ENCODE measurements around the gene NOTUM.

NOTUM gene

GRCh38 chr17:81961087-81961511 is at the start of gene NOTUM:
TSS of gene NOTUM (minus strand) at chr17:81961187. CDS start at chr17:81960909, 278 bp downstream.
- DNase-seq (ENCODE audit: low read depth): no peak

GRCh38 chr17:82009413-82009812 is 48.4 kb upstream of the NOTUM start:
- DNase-seq (ENCODE audit: low read depth): no peak

DNA sequence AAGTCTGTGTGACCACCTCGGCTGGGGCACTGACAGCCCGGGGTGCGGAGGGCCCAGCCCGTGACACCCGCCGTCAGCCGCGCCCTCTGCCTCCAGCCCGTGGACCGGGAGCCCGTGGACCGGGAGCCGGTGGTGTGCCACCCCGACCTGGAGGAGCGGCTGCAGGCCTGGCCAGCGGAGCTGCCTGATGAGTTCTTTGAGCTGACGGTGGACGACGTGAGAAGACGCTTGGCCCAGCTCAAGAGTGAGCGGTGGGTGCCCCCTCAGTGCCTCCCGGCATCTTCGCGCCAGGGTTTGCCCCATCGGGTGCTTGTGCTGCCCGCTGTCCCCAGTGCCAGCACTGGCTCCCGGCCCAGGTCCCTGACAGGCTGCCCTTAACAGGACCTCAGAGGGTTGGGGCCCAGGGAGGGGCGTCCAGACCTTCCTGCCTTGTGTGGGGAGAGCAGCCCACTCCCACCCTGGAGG is 48.0 kb upstream of the NOTUM start:
- DNase-seq (ENCODE audit: low read depth): no peak

- DNase-seq (ENCODE audit: low read depth): no peak
Measured at GRCh38 chr17:82008258-82008940, 47.4 kb upstream of the NOTUM start.

- DNase-seq (ENCODE audit: low read depth): no peak
Measured at GRCh38 chr17:82007495-82008257, 46.7 kb upstream of the NOTUM start.

DNA sequence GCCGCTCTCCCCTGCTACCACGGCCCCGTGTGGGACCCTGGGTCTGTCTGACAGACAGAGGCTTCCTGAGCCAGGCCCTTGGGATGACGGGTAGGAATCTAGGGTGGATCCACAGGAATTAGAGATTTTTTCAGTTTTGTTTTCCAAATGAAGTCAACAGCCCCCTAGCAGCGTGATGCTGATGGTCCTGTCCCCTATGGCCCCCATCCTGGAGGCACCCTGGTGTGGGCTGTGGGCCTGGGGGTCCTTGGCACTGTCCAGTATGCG is 46.2 kb upstream of the NOTUM start:
- DNase-seq (ENCODE audit: low read depth): no peak

DNA sequence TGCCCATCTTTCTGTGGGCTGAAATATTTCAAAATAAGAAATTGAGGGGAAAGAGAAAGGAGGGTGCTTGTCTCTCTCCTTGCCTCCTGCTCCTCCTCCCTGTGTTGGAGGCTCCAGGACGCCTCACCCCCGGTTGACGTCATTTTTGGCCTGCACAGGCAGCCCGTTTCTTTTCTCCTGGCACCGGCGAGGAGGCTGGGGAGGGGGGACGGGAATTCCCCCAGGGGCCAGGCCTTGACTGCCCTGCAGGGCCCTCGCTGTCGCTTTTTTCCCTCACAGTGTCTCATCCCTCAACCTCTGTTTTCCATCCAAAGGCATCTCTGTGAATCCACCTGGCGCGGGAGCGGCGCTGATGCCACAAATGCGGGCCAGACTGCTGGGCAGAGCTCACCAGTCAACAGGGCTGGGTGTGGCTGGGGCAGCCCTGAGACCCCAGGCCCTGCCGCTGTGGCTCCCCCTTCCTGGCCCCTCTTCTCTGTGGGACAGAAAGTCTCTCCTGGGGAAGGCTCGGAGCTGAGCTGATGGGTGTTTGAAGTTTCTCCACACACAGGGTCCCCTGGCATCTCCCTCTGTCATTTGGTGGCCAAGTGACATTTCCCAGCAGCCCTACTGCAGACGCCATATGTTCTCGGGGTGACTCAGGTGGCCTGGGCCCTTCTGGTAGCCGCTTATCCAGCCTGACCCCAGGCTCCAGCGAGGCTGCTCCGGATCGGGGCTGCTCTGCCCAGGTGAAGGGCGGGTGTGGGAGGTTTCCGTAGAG is 45.7 kb upstream of the NOTUM start:
- DNase-seq (ENCODE audit: low read depth): no peak

DNA sequence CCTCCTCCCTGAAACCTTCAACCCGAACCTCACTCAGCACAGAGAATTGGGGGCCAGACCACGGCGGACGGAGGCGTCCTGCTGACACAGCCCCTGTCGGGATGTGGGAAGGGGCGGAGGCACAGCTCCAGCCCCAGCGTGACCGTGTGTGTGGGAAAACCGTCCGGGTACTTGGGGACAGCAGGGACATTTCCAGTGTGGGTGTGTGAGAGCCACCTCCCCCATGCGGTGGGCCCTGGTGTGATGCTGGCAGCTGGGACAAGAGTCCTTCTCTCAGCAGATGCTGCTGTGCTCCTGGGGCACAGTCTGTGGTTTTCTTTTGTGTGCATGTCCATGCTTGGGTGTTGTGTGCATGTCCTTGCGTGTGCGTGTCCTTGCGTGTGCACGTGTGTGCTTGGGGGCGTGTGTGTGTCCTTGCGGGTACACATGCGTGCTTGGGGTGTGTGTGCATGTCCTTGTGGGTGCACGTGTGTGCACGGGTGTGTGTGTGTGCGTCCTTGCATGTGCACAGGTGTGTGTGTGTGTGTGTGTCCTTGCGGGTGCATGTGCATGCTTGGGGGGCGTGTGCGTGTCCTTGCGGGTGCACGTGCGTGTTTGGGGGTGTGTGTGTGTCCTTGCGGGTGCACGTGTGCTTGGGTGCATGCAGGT is 44.8 kb upstream of the NOTUM start:
- DNase-seq (ENCODE audit: low read depth): no peak

DNA sequence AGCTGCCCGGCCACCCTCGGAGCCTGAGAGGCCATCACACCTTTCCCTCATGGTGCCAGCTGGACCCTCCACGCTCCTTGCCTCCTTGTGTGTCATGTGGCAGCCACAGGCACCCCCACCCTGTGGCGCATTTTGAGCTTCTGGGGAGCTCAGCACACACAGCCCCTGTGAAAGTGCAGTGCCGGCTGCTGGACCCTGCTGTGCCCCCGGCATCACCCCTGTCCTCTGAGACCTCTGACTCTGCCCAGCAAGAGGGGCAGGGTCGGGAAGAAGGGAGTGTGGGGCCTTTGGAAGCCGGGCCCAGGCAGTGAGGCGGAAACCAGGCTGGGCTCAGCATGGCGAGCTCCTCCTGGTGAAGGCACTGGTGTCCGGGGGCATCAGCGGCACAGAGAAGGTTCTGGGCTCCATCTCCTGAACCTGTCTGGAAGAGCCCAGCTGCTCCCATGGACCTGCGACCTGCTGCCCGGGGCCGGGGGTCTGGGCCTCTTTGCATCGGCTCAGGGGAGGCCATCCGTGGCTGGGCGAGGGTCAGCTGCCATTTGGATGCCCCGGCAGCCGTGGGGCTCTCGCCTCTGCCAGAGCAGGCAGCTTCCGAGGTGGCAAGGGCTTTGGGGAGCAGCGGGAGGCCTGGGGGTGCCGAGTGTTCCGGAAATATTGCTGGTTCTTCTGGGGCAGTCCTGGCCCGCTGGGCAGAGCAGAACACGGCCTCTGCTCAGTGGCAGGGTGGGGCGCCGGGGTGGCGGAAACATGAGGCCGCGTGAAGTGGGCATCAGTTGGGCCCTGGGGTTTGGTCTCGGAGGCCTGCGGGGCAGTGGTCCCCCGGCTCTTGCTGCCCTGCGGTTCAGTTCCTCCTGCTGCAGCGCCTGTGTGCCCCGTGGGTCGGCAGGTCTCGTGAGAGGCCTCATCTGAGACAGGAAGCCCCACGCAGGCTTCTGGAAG is 43.8 kb upstream of the NOTUM start:
- DNase-seq (ENCODE audit: low read depth): no peak

DNA sequence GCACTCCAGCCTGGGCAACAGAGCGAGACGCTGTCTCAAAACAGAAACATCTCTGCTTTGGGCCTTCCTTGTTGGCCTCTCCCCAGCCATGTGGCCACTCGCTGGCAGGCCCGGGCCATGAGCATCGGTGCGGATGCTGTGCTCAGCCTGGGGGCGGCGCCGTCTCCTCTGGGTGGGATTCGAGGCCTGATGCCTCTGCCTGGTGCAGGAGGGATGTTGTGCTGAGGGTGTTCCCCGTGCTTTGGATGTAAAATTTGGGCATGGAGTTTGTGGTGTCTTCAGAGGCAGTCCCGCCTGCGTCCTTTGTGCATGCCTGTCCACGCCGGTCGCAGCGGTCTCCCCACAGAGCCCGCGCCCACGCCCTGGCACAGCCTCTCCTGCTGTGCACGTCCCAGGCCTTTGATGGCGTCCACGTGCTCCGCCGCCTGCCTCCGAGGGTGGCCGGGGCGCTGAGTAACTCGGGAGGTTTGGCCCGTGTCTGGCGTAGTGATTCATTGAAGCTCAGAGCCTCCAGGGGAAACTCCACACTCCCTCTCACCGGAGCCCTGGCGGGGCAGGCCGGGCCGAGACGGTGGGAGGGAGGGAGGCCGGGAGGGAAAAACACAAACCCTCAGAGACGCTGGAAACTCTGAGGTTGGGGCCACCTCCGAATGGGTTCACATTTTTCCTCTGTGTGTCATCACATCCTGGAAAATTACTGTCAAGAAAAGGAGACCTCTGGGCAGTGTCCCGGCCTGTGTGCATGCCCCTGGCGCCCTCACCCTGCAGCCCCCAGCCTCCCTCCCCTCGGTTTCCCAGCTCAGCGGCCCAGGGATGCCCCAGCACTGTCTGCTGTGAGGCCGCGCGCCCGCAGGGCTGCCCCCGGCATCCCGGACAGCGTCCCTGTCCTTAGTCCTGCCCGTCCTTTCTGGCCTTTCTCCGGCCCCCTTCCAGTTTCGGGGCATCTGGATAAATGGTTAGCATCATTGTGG is 42.7 kb upstream of the NOTUM start:
- DNase-seq (ENCODE audit: low read depth): no peak

DNA sequence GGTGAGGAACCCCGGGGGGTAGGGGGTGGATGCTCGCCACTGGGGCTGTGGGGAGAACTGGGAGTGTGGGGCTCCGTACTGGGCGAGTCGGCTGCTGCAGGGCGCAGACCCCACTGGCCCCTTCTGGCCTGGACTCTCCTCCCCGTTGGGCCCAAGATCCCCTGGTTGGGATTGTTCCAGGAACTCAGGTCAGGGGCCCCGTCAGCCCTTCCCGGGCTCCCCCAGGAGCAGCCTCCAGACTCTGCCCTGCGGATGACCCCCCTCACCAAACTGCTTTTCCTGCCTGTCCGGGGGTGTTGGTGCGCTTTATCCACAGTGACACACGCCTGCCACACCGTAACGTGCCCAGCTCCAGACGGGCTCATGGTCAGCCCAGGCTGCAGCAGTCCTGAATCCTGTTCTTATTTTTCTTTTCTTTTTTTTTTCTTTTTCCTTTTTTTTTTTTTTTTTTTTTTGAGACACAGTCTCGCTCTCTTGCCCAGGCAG is 40.6 kb upstream of the NOTUM start:
- no peak for DNase-seq (ENCODE audit: low read depth)

GRCh38 chr17:82000803-82001570 is 40.0 kb upstream of the NOTUM start:
- no peak for DNase-seq (ENCODE audit: low read depth)

GRCh38 chr17:81999976-82000802 is 39.2 kb upstream of the NOTUM start:
- DNase-seq (ENCODE audit: low read depth): no peak

- DNase-seq (ENCODE audit: low read depth): no peak
Measured at GRCh38 chr17:81999587-81999975, 38.6 kb upstream of the NOTUM start.

GRCh38 chr17:81998691-81999438 is 37.9 kb upstream of the NOTUM start:
- no peak for DNase-seq (ENCODE audit: low read depth)

- no peak for DNase-seq (ENCODE audit: low read depth)
Measured at GRCh38 chr17:81998212-81998611, 37.2 kb upstream of the NOTUM start.

DNA sequence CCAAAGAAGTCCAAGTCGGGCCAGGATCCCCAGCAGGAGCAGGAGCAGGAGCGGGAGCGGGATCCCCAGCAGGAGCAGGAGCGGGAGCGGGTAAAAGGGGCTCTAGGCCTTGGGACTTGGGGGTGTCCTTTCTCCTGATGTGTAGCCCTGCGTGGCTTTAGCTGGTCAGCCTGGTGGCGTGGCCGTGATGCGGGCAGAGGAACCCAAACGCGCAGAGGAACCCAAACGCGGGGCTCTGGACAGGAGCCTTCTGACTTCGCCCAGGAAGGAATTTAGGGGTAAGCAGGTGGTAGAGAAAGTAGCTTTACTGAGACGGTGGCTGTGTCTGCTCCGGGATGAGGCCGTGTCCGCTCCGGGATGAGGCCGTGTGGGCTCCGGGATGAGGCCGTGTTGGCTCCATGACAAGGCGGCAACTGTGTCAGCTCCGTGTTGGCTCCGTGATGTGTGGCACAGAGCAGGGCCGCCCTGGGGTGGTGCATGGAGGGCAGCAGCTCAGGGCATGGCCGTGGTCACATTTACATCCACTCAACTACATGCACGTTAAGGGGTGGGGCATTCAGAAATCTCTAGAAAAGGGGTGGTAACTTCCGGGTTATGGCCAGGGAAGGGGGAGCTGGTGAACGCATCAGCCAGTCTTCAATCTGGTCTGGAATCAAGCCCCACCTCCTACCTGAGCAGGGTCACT is 35.9 kb upstream of the NOTUM start:
- no peak for DNase-seq (ENCODE audit: low read depth)

Data from CMK (cell line).